Body of pancreas (tissue), 4 donors: ENCODE measurements around the gene CXCL5. TPM values are rescaled to one million over a fixed set of nuclear protein-coding genes. Genes with fewer than 3 reads are reported as not detected.
"Not testable (repeated sequence)": the region's sequence is repeated elsewhere in the genome, so short reads cannot be mapped to it uniquely, and the experiment has no call there.

Experiments
- ATAC-seq: fragments of 150-250 bp; one replicate; pipeline ENCODE4 v1.9.1; 2016
- DNase-seq, 4 donors: peaks; one replicate each; pipeline ENCODE4 v3.0.0-alpha.2; 2019
- H3K27ac ChIP-seq, 4 donors: fragments of 200-600 bp; sonication (generic); 1 replicate in 3 of 4; 2 replicates in 1 of 4; pipeline versions ENCODE4 v1.5.1 to v1.6.1; 2016 to 2019; ENCODE audit warnings: mild to moderate bottlenecking in 1 of 4, mixed read lengths in 1 of 4, moderate library complexity in 1 of 4
- H3K27me3 ChIP-seq, 2 donors: fragments of 200-600 bp; sonication (generic); one replicate each; pipeline ENCODE4 v1.6.0; 2016; ENCODE audit warnings: mild to moderate bottlenecking in 1 of 2
- H3K36me3 ChIP-seq, 2 donors: fragments of 200-600 bp; sonication (generic); replicated peaks in 1 of 2; 2 replicates each; pipeline ENCODE4 v1.5.1; 2016; ENCODE audit warnings: low read depth in 2 of 2; ENCODE audit not compliant: insufficient read depth in 1 of 2
- H3K4me1 ChIP-seq: fragments of 200-600 bp; sonication (generic); one replicate; pipeline ENCODE4 v1.6.0; 2016
- H3K4me3 ChIP-seq, 2 donors: fragments of 200-600 bp; sonication (generic); 1 replicate in 1 of 2; 2 replicates in 1 of 2; pipeline ENCODE4 v1.5.1; 2016 to 2019
- H3K9me3 ChIP-seq, 3 donors: fragments of 200-600 bp; sonication (generic); 1 replicate in 2 of 3; 2 replicates in 1 of 3; pipeline ENCODE4 v1.5.1; 2016
- POLR2A ChIP-seq, 3 donors: fragments of 450-650 bp; IDR thresholded peaks; one replicate each; pipeline ENCODE4 v1.6.1; 2016; ENCODE audit warnings: antibody characterized with exemption in 3 of 3, mild to moderate bottlenecking in 2 of 3
- WGBS, 2 donors: methylation state at CpG; one replicate each; pipeline ENCODE4 v1.1.5; 2017; 5-methylcytosine and 5-hydroxymethylcytosine counted together
- intact Hi-C: fragments of 100-400 bp; cut with DNase I; formaldehyde crosslinking; loops from one replicate; pipeline ENCODE4 v1.15.1; 2023
- total RNA-seq, 2 donors: library from RNA; depleted of rRNA; stranded (reverse); fragments of >200 nt; gene quantifications; one replicate each; pipeline ENCODE4 v1.1.0, GENCODE V29; 2016
- TF ChIP-seq, protein P1 (sequence below), 7 experiments: fragments of 450-650 bp in 4 of 7; fragments of 200-600 bp in 3 of 7; sonication (generic) in 3 of 7; IDR thresholded peaks; one replicate each; pipeline ENCODE4 v1.5.1; 2016 to 2019; ENCODE audit warnings: antibody characterized with exemption in 7 of 7

Gene CXCL5
- total RNA-seq, 2 donors from 2014 or later: not detected

DNA sequence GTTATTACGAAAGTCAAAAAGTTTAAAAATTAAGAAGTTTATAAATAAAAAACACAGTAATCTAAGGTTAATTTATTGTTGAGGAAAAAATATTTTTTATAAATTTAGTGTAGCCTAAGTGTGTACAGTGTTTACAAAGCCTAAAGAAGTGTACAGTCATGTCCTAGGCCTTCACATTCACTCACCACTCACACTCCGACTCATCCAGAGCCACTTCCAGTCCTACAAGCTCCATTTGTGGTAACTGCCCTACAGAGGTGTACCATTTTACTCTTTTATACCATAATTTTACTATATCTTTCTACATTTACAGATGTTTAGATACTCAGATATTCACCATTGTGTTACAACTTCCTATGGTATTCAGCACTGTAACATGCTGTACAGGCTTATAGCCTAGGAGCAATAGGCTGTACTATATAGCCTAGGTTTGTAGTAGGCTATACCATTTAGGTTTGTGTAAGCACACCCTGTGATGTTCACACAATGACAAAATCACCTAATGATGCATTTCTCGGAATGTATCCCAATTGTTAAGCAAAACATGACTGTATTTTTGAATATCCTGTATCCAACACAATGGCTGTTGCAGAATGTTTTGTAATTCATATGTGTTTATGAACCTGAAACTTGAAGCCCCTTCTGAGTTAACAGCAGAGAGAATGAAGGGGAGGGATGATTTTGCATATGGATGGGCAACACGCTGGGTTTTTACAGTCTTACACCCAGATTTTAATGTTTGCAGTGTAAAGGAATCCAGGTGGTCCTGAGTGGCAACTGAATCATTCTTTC, 13.5 kb downstream of the CXCL5 start:
- intact Hi-C loops: no loop called here
- DNase-seq (no peak), ATAC-seq (no peak)
- Histone ChIP-seq H3K36me3 (no peaks in the 10 kb centered on the region), H3K4me3 (no peak overlapping the region), H3K9me3 (no peaks in the 10 kb centered on the region), H3K4me1 (peaks cover 5% of the 10 kb centered on the region), H3K27me3 (no peaks in the 10 kb centered on the region), H3K27ac (no peak overlapping the region)
- WGBS, 2 donors: 81 to 82% methylated on average over 4 of the region's 4 CpGs
- TF ChIP-seq, protein P1, sequence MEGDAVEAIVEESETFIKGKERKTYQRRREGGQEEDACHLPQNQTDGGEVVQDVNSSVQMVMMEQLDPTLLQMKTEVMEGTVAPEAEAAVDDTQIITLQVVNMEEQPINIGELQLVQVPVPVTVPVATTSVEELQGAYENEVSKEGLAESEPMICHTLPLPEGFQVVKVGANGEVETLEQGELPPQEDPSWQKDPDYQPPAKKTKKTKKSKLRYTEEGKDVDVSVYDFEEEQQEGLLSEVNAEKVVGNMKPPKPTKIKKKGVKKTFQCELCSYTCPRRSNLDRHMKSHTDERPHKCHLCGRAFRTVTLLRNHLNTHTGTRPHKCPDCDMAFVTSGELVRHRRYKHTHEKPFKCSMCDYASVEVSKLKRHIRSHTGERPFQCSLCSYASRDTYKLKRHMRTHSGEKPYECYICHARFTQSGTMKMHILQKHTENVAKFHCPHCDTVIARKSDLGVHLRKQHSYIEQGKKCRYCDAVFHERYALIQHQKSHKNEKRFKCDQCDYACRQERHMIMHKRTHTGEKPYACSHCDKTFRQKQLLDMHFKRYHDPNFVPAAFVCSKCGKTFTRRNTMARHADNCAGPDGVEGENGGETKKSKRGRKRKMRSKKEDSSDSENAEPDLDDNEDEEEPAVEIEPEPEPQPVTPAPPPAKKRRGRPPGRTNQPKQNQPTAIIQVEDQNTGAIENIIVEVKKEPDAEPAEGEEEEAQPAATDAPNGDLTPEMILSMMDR (IDR thresholded peaks at IDR 0.05): no peak
- TF ChIP-seq POLR2A (IDR thresholded peaks at IDR 0.05): no peak

DNA sequence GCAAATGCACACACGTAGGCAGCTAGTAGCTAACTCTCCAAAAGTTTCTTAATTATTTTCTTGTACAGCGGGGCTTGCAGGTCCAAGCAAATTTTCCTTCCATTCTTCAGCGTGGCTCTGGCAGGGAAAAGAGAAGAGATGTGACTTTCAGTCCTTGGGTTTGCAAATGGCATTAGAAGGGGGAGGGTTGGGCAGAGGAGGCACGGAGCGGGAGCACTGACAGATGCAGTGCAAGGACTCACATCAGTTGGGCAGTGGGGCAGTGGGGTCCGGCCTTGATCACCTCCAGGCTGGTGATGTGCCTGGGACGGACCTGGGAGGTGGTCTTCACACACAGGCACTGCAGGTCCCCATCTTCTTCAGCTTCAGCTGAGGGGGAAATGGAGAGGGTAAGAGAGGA, 17.3 kb downstream of the CXCL5 start:
- WGBS, 2 donors: 62 to 68% methylated on average over 7 of the region's 7 CpGs
- DNase-seq, ATAC-seq: not testable (repeated sequence)

DNA sequence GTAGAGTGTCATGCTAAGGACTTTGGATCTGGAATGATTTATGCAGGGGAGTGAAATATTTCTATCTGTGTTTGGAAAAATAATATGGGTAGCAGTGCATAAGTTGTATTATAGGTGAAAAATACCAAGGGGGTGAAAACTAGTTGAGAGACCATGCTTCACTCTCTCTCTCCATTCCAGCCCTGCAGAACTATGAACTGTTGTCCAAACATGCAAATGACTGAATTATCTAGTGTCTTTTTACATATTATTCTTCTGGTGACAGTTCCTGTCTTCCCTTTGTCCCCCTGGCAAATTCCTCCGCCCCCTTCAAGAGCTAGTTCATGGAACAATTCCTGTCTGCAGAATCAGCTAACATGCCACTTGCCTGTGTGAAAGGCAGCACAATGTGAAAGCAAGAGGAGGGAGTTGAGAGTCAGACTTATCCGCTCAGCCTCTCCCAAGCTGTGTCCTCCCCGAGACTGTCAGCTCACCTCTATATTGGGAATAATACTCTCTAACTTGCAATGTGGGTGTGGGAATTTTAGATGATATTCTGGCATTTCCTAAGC, 19.0 kb downstream of the CXCL5 start:
- H3K27ac ChIP-seq: no peak overlapping the region
- H3K9me3 ChIP-seq: no peaks in the 10 kb centered on the region
- DNase-seq (no peak), ATAC-seq (no peak)
- intact Hi-C loops: no loop called here
- H3K4me3 ChIP-seq: no peak overlapping the region
- H3K36me3 ChIP-seq: no peaks in the 10 kb centered on the region
- H3K4me1 ChIP-seq: peaks cover 5% of the 10 kb centered on the region
- TF ChIP-seq POLR2A (IDR thresholded peaks at IDR 0.05): no peak
- TF ChIP-seq, protein P1 (IDR thresholded peaks at IDR 0.05): no peak
- H3K27me3 ChIP-seq: no peaks in the 10 kb centered on the region
- 91 to 95% methylated on average over 3 of the region's 3 CpGs for WGBS, 2 donors

More for the DNA sequence above, 17.3 kb downstream of the CXCL5 start:
- H3K4me1 ChIP-seq, H3K36me3 ChIP-seq, intact Hi-C loops, H3K27me3 ChIP-seq, H3K27ac ChIP-seq, H3K4me3 ChIP-seq, H3K9me3 ChIP-seq: not testable (repeated sequence)

DNA sequence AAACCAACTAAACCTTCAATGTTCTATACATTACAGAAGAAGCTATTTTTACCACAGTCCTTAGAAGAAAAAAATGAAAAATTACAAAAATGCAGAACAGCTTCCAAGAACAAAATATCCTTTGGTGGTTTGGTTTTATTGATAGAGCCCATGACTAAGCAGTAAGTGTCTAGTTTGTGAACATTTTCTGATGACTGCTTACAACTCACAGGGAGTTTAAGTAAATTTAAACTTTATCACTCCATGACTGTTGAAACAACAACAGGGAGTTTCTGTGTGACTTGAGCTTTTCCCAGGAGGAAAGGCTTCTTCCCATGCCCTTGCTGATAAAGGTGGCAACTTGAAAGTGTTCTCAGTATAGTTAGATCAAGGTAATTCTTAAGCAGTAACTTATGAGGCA, 19.6 kb downstream of the CXCL5 start:
- Histone ChIP-seq H3K27me3 (no peaks in the 10 kb centered on the region), H3K27ac (no peak overlapping the region), H3K9me3 (no peaks in the 10 kb centered on the region), H3K4me3 (no peak overlapping the region), H3K36me3 (no peaks in the 10 kb centered on the region), H3K4me1 (peaks cover 5% of the 10 kb centered on the region)
- intact Hi-C loops: no loop called here
- DNase-seq (no peak), ATAC-seq (no peak)
- no peak for TF ChIP-seq POLR2A (IDR thresholded peaks at IDR 0.05)
- TF ChIP-seq, protein P1 (IDR thresholded peaks at IDR 0.05): no peak

DNA sequence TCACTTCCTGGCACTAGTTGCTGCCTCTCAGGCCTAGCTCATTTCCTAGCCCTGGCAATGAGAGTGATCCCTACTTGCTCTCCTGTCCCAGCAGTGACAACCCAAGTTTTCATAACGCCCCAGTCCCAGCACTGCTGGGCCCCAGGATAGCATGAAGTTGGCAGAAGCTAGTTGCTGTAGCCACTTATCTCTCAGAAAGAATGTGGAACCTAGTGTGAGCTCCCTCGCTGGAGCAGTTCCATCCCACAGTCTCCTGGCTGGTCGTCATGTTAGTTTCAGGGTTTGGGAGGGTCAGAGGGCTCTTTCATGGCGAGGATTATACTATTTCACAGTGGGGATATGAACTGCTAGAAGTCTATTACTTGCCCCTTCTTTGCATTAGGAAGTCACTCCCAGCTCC, 21.8 kb downstream of the CXCL5 start:
- ATAC-seq (no peak), DNase-seq (no peak)
- 68 to 70% methylated on average over 4 of the region's 4 CpGs for WGBS, 2 donors
- Histone ChIP-seq H3K9me3 (no peaks in the 10 kb centered on the region), H3K4me1 (peaks cover 3% of the 10 kb centered on the region), H3K27ac (no peak overlapping the region), H3K4me3 (no peak overlapping the region), H3K27me3 (no peaks in the 10 kb centered on the region), H3K36me3 (no peaks in the 10 kb centered on the region)
- TF ChIP-seq, protein P1 (IDR thresholded peaks at IDR 0.05): no peak
- no peak for TF ChIP-seq POLR2A (IDR thresholded peaks at IDR 0.05)
- intact Hi-C loops: no loop called here
